ENCODE results near the gene KIFC3. TPM values are rescaled to one million over a fixed set of nuclear protein-coding genes. Genes with fewer than 3 reads are reported as not detected.
A peak's percentile ranks its signal among the peaks of the same experiment; 100 is the strongest.
"Not testable (repeated sequence)": the region's sequence is repeated elsewhere in the genome, so short reads cannot be mapped to it uniquely, and the experiment has no call there.

Gene KIFC3
- total and polyA plus RNA-seq, 4 donors: 24.3 to 55.7 (median 45.0) TPM

GRCh38 chr16:57734308-57734924, 67.9 kb downstream of the KIFC3 start:
- Histone ChIP-seq H3K36me3 (ENCODE audit: control insufficient read depth, insufficient read depth, low read length) (peaks cover 17% of the 10 kb centered on the region), H3K4me3 (ENCODE audit: low read depth, low read length) (peak overlapping the region; percentile 74), H3K9me3 (ENCODE audit: control insufficient read depth, insufficient read depth, low read length) (no peaks in the 10 kb centered on the region), H3K4me1 (ENCODE audit: control insufficient read depth, insufficient read depth, low read length) (peaks cover 36% of the 10 kb centered on the region), H3K27me3 (ENCODE audit: control insufficient read depth, insufficient read depth, low read length) (no peaks in the 10 kb centered on the region), H3K27ac (ENCODE audit: low read depth, low read length) (peak overlapping the region; percentile 90)
- WGBS (ENCODE audit: insufficient coverage): 56% methylated on average over 19 of the region's 20 CpGs
- no peak for DNase-seq (ENCODE audit: low read depth in 4 of 6, low spot score in 6 of 6)

DNA sequence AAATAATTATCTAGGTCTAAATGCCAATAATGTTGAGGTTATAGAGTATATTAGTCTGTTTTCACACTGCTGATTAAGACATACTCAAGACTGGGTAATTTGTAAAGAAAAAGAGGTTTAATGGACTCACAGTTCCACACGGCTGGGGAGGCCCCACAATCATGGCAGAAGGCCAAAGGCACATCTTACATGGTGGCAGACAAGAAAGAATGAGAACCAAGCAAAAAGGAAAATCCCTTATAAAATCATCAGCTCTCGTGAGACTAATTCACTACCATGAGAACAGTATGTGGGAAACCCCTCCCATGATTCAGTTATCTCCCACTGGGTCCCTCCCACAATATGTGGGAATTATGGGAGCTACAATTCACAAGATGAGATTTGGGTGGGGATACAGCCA, 69.6 kb downstream of the KIFC3 start:
- no CpG with 5 or more reads among the region's 2 CpGs for WGBS (ENCODE audit: insufficient coverage)

GRCh38 chr16:57732037-57732436, 70.3 kb downstream of the KIFC3 start:
- no peak overlapping the region for H3K4me3 ChIP-seq (ENCODE audit: low read depth, low read length)
- WGBS (ENCODE audit: insufficient coverage): no CpG with 5 or more reads among the region's 2 CpGs
- no peak overlapping the region for H3K27ac ChIP-seq (ENCODE audit: low read depth, low read length)
- no peak for DNase-seq (ENCODE audit: low read depth in 4 of 6, low spot score in 6 of 6)
- no peaks in the 10 kb centered on the region for H3K27me3 ChIP-seq (ENCODE audit: control insufficient read depth, insufficient read depth, low read length)
- H3K9me3 ChIP-seq (ENCODE audit: control insufficient read depth, insufficient read depth, low read length): no peaks in the 10 kb centered on the region
- peaks cover 20% of the 10 kb centered on the region for H3K4me1 ChIP-seq (ENCODE audit: control insufficient read depth, insufficient read depth, low read length)
- H3K36me3 ChIP-seq (ENCODE audit: control insufficient read depth, insufficient read depth, low read length): peaks cover 1% of the 10 kb centered on the region

More for the DNA sequence above, 69.6 kb downstream of the KIFC3 start:
- H3K4me3 ChIP-seq (ENCODE audit: low read depth, low read length): no peak overlapping the region
- no peak overlapping the region for H3K27ac ChIP-seq (ENCODE audit: low read depth, low read length)
- H3K4me1 ChIP-seq (ENCODE audit: control insufficient read depth, insufficient read depth, low read length): peaks cover 26% of the 10 kb centered on the region
- no peaks in the 10 kb centered on the region for H3K27me3 ChIP-seq (ENCODE audit: control insufficient read depth, insufficient read depth, low read length)
- DNase-seq (ENCODE audit: low read depth in 4 of 6, low spot score in 6 of 6): no peak
- peaks cover 7% of the 10 kb centered on the region for H3K36me3 ChIP-seq (ENCODE audit: control insufficient read depth, insufficient read depth, low read length)
- no peaks in the 10 kb centered on the region for H3K9me3 ChIP-seq (ENCODE audit: control insufficient read depth, insufficient read depth, low read length)

DNA sequence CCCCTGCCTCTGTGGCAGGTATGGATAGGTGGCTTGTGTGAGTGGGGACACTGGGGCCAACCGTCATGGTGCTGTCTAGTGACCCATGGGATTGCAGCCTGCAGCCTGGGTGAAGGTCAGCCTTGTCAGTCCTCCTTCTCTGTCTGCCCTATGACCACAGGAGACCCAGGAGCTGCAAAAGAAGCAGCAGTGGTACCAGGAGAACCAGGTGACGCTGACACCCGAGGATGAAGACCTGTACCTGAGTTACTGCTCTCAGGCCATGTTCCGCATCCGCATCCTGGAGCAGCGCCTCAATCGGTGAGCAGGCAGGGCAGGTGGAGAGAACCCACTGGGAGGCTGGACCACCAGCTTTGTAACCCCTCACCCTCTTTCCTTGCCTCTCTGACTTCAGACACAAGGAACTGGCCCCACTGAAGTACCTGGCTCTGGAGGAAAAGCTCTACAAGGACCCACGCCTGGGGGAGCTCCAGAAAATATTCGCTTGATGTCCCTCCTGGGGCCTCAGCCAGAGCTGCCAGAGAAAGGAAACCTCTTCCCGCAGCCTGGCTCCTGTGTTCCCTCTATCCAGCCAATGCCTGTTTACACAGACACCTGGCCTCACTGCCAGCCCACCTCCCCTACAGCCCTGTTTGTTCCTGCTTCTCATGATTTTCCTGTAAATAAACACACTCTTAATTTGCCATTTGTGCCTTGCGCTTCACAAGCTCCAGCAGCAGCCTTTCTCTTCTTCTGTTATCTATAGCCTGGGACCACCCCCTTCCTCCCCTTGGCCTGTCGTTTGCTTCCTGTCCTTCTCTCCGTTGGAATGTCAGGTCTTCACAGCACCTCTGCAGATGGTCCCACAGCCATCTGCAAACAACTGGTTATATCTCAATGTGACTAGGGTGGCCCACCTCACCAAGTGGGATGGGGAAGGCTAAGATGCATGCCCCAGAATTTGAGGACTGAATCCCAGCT, 71.2 kb downstream of the KIFC3 start:
- H3K27me3 ChIP-seq (ENCODE audit: control insufficient read depth, insufficient read depth, low read length): no peaks in the 10 kb centered on the region
- H3K27ac ChIP-seq (ENCODE audit: low read depth, low read length): no peak overlapping the region
- H3K4me3 ChIP-seq (ENCODE audit: low read depth, low read length): no peak overlapping the region
- no peaks in the 10 kb centered on the region for H3K36me3 ChIP-seq (ENCODE audit: control insufficient read depth, insufficient read depth, low read length)
- H3K4me1 ChIP-seq (ENCODE audit: control insufficient read depth, insufficient read depth, low read length): peaks cover 10% of the 10 kb centered on the region
- WGBS (ENCODE audit: insufficient coverage): 80% methylated on average over 11 of the region's 13 CpGs
- no peaks in the 10 kb centered on the region for H3K9me3 ChIP-seq (ENCODE audit: control insufficient read depth, insufficient read depth, low read length)
- no peak for DNase-seq (ENCODE audit: low read depth in 4 of 6, low spot score in 6 of 6)

- H3K4me3 ChIP-seq (ENCODE audit: low read depth, low read length); H3K27ac ChIP-seq (ENCODE audit: low read depth, low read length); DNase-seq (ENCODE audit: low read depth in 4 of 6, low spot score in 6 of 6); H3K27me3 ChIP-seq (ENCODE audit: control insufficient read depth, insufficient read depth, low read length); H3K36me3 ChIP-seq (ENCODE audit: control insufficient read depth, insufficient read depth, low read length); H3K4me1 ChIP-seq (ENCODE audit: control insufficient read depth, insufficient read depth, low read length); H3K9me3 ChIP-seq (ENCODE audit: control insufficient read depth, insufficient read depth, low read length): not testable (repeated sequence)
- WGBS (ENCODE audit: insufficient coverage): 95% methylated on average over 6 of the region's 6 CpGs
These were observed 72.4 kb downstream of the KIFC3 start for GRCh38 chr16:57729852-57730251.

DNA sequence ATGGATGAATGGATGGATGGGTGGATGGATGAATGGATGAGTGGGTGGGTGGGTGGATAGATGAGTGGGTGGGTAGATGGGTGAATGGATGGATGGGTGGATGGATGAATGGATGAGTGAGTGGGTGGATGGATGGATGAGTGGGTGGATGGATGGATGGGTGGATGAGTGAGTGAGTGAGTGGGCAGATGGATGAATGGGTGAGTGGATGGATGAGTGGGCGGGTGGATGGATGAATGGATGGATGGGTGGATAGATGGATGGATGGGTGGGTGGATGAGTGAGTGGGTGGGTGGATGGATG, 73.2 kb downstream of the KIFC3 start:
- 86% methylated on average over 1 of the region's 1 CpG for WGBS (ENCODE audit: insufficient coverage)
- no peak overlapping the region for H3K4me3 ChIP-seq (ENCODE audit: low read depth, low read length)

DNA sequence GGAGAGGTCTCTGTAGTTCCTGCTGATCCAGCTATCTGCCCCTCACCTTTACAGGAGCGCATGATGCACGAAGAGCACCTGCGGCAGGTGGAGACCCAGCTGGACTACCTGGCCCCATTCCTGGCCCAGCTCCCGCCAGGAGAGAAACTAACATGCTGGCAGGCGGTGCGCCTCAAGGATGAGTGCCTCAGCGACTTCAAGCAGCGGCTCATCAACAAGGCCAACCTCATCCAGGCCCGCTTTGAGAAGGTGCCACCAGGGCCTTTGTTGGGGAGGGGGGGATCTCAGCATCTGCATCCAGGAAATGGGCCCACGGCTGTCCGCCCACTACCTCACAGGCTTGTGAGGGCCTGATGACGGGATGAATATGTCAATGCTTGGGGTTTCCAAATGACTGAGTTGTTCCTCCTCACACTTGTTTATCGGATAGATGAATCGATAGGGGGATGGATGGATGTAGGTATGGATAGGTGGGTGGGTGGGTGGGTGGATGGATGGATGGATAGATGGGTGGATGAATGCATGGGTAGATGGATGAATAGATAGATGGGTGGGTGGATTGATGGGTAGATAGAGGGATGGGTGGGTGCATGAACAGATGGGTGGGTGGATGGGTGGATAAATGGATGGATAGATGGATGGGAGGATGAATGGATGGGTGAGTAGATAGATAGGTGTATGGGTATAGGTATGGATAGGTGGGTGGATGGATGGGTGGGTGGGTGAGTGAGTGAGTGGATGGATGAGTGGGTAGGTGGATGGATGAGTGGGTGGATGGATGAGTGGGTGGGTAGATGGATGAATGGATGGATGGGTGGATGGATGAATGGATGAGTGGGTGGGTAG, 73.7 kb downstream of the KIFC3 start:
- Histone ChIP-seq H3K4me3 (ENCODE audit: low read depth, low read length) (no peak overlapping the region), H3K27me3 (ENCODE audit: control insufficient read depth, insufficient read depth, low read length) (no peaks in the 10 kb centered on the region), H3K27ac (ENCODE audit: low read depth, low read length) (no peak overlapping the region), H3K4me1 (ENCODE audit: control insufficient read depth, insufficient read depth, low read length) (no peaks in the 10 kb centered on the region), H3K9me3 (ENCODE audit: control insufficient read depth, insufficient read depth, low read length) (no peaks in the 10 kb centered on the region), H3K36me3 (ENCODE audit: control insufficient read depth, insufficient read depth, low read length) (no peaks in the 10 kb centered on the region)
- 98% methylated on average over 13 of the region's 14 CpGs for WGBS (ENCODE audit: insufficient coverage)
- DNase-seq (ENCODE audit: low read depth in 4 of 6, low spot score in 6 of 6): no peak

More for the DNA sequence above, 73.2 kb downstream of the KIFC3 start:
- Histone ChIP-seq H3K36me3 (ENCODE audit: control insufficient read depth, insufficient read depth, low read length) (no peaks in the 10 kb centered on the region), H3K4me1 (ENCODE audit: control insufficient read depth, insufficient read depth, low read length) (no peaks in the 10 kb centered on the region), H3K27me3 (ENCODE audit: control insufficient read depth, insufficient read depth, low read length) (no peaks in the 10 kb centered on the region), H3K9me3 (ENCODE audit: control insufficient read depth, insufficient read depth, low read length) (no peaks in the 10 kb centered on the region), H3K27ac (ENCODE audit: low read depth, low read length) (no peak overlapping the region)
- DNase-seq (ENCODE audit: low read depth in 4 of 6, low spot score in 6 of 6): no peak

DNA sequence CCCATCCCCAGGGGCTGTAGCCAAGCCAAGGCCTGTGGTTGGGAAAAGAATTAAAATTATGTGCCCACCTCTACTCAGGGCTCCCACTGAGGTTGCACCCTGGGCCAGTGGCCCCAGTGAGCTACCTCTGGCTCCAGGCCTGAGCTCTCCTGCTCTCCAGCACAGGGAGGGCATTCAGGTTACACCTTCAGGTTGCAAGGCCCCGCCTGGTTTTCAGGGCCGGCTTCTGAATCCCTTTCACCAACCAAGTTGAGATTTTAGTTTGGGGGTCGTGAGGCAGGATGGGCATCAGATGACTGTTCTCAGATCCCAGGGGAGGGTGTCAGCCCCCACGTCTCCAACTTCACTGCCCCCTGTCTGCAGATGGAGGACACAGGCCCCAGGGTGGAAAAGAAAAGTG, 74.7 kb downstream of the KIFC3 start:
- Histone ChIP-seq H3K36me3 (ENCODE audit: control insufficient read depth, insufficient read depth, low read length) (peaks cover 3% of the 10 kb centered on the region), H3K9me3 (ENCODE audit: control insufficient read depth, insufficient read depth, low read length) (no peaks in the 10 kb centered on the region), H3K4me1 (ENCODE audit: control insufficient read depth, insufficient read depth, low read length) (no peaks in the 10 kb centered on the region), H3K27me3 (ENCODE audit: control insufficient read depth, insufficient read depth, low read length) (no peaks in the 10 kb centered on the region), H3K4me3 (ENCODE audit: low read depth, low read length) (no peak overlapping the region), H3K27ac (ENCODE audit: low read depth, low read length) (no peak overlapping the region)
- no CpG with 5 or more reads among the region's 4 CpGs for WGBS (ENCODE audit: insufficient coverage)
- no peak for DNase-seq (ENCODE audit: low read depth in 4 of 6, low spot score in 6 of 6)

DNA sequence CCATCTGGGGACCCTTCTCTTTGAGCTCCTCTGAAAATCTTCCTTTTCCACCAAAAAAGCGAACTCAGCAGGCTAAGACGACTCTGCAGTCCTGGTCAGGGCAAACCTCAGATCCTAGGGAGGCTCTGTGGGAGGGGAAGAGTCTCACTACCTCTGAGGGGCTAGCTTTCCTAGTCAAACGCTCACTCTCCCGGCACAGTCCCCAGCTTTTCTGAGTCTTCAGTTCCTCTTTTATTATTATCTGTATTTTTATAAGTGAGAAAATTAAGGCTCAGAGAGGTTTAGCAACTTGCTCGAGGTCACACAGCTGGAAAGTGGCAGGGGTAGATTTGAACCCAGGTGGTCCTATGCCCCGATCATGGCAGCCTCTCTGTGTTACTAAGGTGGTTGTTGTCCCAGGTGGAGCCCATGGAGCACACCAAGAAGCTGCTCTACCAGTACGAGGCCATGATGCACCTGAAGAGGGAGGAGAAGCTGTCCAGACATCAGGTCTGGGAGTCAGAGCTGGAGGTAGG, 75.8 kb downstream of the KIFC3 start:
- Histone ChIP-seq H3K27me3 (ENCODE audit: control insufficient read depth, insufficient read depth, low read length) (no peaks in the 10 kb centered on the region), H3K36me3 (ENCODE audit: control insufficient read depth, insufficient read depth, low read length) (peaks cover 3% of the 10 kb centered on the region), H3K27ac (ENCODE audit: low read depth, low read length) (no peak overlapping the region), H3K4me1 (ENCODE audit: control insufficient read depth, insufficient read depth, low read length) (no peaks in the 10 kb centered on the region), H3K9me3 (ENCODE audit: control insufficient read depth, insufficient read depth, low read length) (no peaks in the 10 kb centered on the region), H3K4me3 (ENCODE audit: low read depth, low read length) (no peak overlapping the region)
- WGBS (ENCODE audit: insufficient coverage): 89% methylated on average over 3 of the region's 7 CpGs
- DNase-seq (ENCODE audit: low read depth in 4 of 6, low spot score in 6 of 6): no peak
